ENCODE measurements around the gene SGPL1. TPM values are rescaled to one million over a fixed set of nuclear protein-coding genes. Genes with fewer than 3 reads are reported as not detected.

The SGPL1 gene
- total and polyA plus RNA-seq, 5 experiments from 2014 or later, result 10.7 to 36.1 (median 16.7) TPM

DNA sequence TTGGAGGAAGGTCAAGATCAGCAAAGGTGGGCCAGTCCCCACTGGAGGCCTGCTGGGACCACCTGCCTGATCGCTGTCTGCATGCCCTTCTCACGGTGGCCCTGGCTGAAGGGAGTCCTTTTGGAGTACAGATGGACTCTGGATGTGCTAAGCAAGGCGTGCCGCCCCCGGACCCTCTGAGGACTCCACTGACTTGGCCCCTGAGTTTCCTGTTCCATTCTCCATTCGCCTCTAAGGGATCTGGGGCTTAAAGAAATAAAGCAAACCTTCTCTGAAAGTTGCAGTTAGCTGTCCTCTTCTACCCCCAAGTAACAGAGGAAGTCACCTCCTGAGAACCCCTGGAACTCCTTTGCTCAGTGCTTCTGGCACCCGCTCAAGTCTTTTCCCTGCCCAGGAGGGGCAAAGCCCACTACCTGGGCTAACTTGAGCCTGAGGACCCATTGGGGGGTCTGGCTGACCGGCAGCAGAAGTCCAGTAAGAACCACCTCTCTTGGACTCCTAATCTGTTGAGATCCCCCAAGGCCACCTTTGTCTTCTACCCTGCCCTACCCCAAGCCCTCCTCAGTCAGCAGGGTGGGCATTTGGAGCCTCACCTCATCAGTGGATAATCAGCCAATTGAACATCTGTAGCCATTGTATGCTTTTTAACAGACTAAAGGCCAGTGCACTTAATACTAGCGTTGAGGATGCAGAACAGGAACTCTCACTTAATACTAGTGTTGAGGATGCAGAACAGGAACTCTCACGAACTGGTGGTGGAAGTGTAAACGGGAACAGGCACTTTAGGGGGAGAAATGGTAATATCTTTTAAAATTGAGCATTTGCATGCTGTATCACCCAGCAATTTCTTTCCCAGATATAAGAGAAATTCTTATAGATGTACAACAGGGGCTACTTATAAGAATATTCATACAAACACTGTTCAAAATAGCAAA, 32.7 kb upstream of the SGPL1 start:
- H3K4me1 Mint-ChIP-seq, result peaks cover 2 to 17% (median 12%) of the 10 kb centered on the region in 4 donors
- no peaks in the 10 kb centered on the region for H3K9me3 Mint-ChIP-seq
- POLR2A ChIA-PET, result no interaction called here
- ATAC-seq (no peak), DNase-seq (no peak)
- H3K27ac Mint-ChIP-seq, result no peak overlapping the region
- no peak overlapping the region for H3K4me3 Mint-ChIP-seq
- peaks cover 0 to 11% (median 0%) of the 10 kb centered on the region in 5 donors for H3K27me3 Mint-ChIP-seq
- no peaks in the 10 kb centered on the region for H3K36me3 Mint-ChIP-seq

DNA sequence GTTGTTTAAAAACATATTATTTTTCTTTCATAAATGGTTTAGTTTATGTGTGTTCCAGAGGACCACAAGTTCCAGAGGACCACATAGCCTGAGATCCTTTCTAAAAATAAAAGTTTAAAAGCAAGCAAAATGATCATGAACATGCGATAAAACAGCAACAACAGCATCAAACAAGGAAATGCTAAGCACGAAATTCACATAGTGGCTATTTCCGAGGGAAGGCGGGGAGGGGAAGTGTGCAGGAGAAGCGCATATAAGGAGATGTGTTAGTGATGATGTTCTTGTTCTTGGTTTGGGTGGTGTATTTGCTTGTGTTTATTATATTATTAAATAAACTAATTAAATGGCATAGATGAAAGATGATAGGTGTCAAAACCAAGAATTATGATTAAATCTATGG, 31.7 kb upstream of the SGPL1 start:
- H3K4me1 Mint-ChIP-seq, result peaks cover 2 to 17% (median 12%) of the 10 kb centered on the region in 4 donors
- H3K27ac Mint-ChIP-seq, result no peak overlapping the region
- POLR2A ChIA-PET, result no interaction called here
- ATAC-seq (no peak), DNase-seq (no peak)
- H3K9me3 Mint-ChIP-seq, result no peaks in the 10 kb centered on the region
- peaks cover 0 to 11% (median 0%) of the 10 kb centered on the region in 5 donors for H3K27me3 Mint-ChIP-seq
- no peaks in the 10 kb centered on the region for H3K36me3 Mint-ChIP-seq
- H3K4me3 Mint-ChIP-seq, result no peak overlapping the region

DNA sequence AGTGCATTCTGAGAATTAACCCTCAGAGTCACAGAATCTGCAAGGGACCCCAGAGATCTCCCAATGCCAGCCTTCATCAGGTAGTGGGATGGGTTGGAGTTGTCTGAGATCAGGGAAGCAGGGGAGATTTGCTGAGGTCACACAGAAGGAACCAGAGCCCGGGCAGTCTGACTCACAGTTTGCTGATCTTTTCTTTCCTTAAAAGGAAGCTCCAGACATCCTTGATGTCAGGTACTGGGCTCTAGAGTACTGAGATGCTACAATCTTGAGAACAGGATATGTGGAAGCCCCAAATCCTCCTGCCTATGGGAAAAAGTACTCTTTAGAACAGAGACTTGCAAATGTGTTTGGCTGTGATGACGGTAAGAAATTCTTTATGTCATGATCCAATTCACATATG, 31.3 kb upstream of the SGPL1 start:
- ATAC-seq, result no peak
- Mint-ChIP-seq H3K27me3 (peaks cover 0 to 11% (median 0%) of the 10 kb centered on the region in 5 donors), H3K27ac (no peak overlapping the region), H3K4me1 (peaks cover 2 to 17% (median 12%) of the 10 kb centered on the region in 4 donors), H3K36me3 (no peaks in the 10 kb centered on the region), H3K4me3 (no peak overlapping the region), H3K9me3 (no peaks in the 10 kb centered on the region)
- POLR2A ChIA-PET, result no interaction called here
- DNase-seq, result no peak

DNA sequence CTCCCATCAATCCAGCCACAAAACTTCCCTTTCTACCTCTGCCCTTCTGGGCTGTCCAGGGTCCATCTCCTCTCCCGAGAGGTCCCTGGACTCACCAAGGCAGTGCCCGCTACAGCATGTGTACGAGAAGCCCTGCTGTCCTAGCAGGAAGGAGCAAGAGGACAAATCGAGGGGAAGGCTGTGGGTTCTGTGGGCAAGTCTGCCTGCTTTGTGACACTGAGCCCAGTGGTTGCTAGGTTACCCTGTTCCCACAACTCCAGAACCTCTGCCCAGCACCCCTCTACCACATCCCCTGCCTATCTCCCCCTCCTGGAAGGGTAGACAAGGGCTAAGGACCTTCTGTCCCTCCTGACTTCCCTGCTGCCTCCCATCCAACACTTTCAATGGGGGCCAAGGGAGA, 30.6 kb upstream of the SGPL1 start, which contains the start of gene TBATA:
Gene TBATA (minus strand): TSS at position 188 of the 400 bp plus-strand sequence. CDS start 1,998 bp downstream, outside the sequence.
- Mint-ChIP-seq H3K9me3 (no peaks in the 10 kb centered on the region), H3K4me1 (peaks cover 2 to 19% (median 13%) of the 10 kb centered on the region in 4 donors), H3K4me3 (no peak within 1 kb of the TSS), H3K36me3 (no peaks in the 10 kb centered on the region), H3K27me3 (peaks cover 0 to 11% (median 0%) of the 10 kb centered on the region in 5 donors), H3K27ac (no peak within 1 kb of the TSS)
- ATAC-seq (peak in 1 of 2 donors; percentile 54), DNase-seq (no peak)
- POLR2A ChIA-PET, result no interaction called here

DNA sequence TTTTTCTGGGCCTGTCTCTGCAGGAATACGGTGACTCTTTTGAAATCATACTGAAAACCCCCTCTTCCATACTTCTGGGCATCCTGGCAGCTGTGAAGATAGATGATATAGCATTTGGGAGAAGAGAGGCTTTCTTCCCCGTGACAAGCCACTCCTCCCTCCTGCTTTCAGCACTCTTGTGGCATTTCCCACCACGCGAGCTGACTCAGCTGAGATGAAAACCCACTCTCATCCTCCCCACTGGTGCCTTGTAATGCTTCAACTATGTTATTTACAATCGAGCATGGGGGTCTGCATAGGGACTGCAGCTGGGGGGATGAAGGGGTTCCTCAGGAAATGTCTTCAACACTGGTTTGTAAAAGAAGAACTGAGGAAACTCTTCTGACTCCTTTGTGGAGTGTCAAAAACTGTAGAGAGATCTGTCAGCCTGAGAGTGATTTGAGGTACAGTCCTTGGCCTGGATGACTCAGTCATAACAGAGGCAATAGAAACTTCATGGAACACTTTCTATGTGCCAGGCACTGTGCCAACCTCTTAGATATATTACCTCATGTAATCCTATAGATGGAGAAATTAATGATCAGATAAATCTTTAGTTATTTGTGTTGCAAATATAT, 28.8 kb upstream of the SGPL1 start:
- POLR2A ChIA-PET, result no interaction called here
- Mint-ChIP-seq H3K27ac (peak overlapping the region in 1 of 10 donors; percentile 10), H3K4me1 (peaks cover 12 to 34% (median 29%) of the 10 kb centered on the region in 4 donors), H3K27me3 (peaks cover 0 to 6% (median 0%) of the 10 kb centered on the region in 5 donors), H3K4me3 (no peak overlapping the region), H3K9me3 (no peaks in the 10 kb centered on the region), H3K36me3 (no peaks in the 10 kb centered on the region)
- no peak for DNase-seq
- no peak for ATAC-seq

DNA sequence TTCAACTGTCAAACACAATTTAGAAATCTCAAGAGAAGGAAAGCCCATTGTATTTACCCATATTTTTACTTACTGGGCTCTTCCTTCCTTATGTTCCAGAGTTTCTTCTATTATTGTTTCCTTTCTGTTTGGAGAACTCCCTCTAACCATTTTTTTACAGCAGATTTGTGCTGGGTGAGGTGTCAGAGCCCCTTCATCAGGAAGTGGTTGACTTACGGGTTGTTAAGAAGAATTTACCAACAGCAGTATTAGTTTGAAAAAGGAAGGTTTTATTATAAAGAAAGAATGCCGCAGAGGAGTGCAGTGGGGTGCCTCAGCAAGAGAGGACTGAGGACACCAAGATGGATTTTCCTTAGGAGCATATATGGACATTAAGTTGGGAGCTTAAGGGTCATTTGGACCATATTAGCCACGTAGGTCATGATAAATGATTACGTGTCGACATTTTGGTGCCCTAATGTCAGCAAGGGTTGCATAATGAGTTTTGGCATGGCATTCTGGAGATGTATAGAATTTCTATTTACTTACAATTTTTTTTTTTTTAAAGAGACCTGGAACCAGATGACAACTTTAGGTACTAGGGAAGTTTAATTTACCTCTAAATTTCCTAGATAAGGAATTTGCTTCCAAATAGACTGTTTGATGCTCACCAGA, 24.2 kb upstream of the SGPL1 start:
- no peak for ATAC-seq
- H3K27ac Mint-ChIP-seq, result no peak overlapping the region

DNA sequence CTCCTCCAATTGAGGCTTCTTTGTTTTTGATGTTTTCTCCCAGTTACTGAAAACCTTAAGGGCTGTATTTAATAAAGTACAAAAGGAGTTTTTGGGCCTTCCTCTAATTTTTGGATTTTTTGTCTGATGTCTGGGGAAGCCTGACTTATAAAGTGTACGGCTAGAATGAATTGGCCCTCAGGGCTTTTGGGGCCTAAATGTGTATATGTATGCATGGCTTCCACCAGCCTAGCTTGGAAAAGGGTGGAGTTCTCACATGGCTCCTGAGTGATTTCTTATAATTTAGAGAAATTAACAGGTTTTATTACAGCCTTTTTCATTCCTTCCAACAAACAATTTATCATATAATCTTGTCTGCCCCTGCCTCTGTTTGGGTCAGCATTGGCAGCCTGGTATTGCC, 20.1 kb upstream of the SGPL1 start:
- Mint-ChIP-seq H3K4me3 (no peak overlapping the region), H3K27ac (no peak overlapping the region)

More for the DNA sequence above, 24.2 kb upstream of the SGPL1 start:
- POLR2A ChIA-PET, result no interaction called here
- Mint-ChIP-seq H3K4me3 (no peak overlapping the region), H3K27me3 (peaks cover 0 to 14% (median under 1%) of the 10 kb centered on the region in 5 donors), H3K9me3 (peaks cover 0 to 2% (median 0%) of the 10 kb centered on the region in 9 donors), H3K36me3 (peaks cover 0 to 2% (median under 1%) of the 10 kb centered on the region in 3 donors), H3K4me1 (peaks cover 12 to 28% (median 27%) of the 10 kb centered on the region in 4 donors)
- DNase-seq, result no peak

DNA sequence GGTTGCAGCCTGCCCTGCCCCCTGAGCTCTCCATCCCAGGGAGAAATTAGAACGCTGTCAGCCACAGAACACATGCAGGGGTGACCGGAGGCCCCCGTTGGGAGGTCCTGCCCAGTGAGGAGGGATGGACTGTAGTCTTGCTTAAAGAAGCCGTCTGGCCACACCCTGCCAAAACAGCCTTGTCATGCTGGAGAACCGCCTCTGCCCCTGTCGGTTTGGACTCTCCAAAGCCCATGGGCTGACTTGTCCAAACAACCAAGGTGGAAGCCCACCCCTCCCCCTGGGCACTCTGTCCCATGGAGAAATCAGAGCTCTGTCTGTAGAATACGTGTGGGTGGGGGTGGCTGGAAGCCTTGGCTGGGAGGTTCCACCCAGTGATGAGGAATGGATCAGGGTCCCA, 17.9 kb upstream of the SGPL1 start:
- Mint-ChIP-seq H3K9me3 (peaks cover 0 to 7% (median 4%) of the 10 kb centered on the region in 9 donors), H3K36me3 (peaks cover 0 to 7% (median 4%) of the 10 kb centered on the region in 3 donors), H3K4me3 (no peak overlapping the region), H3K27me3 (peaks cover 3 to 34% (median 20%) of the 10 kb centered on the region in 5 donors), H3K27ac (no peak overlapping the region), H3K4me1 (no peaks in the 10 kb centered on the region)
- ATAC-seq (no peak), DNase-seq (no peak)
- POLR2A ChIA-PET, result no interaction called here

More for the DNA sequence above, 20.1 kb upstream of the SGPL1 start:
- ATAC-seq (no peak), DNase-seq (no peak)
- Mint-ChIP-seq H3K27me3 (peaks cover 3 to 45% (median 13%) of the 10 kb centered on the region in 5 donors), H3K9me3 (peaks cover 0 to 7% (median 4%) of the 10 kb centered on the region in 9 donors), H3K36me3 (peaks cover 0 to 7% (median 4%) of the 10 kb centered on the region in 3 donors), H3K4me1 (peaks cover 8 to 17% (median 15%) of the 10 kb centered on the region in 4 donors)
- POLR2A ChIA-PET, result no interaction called here

DNA sequence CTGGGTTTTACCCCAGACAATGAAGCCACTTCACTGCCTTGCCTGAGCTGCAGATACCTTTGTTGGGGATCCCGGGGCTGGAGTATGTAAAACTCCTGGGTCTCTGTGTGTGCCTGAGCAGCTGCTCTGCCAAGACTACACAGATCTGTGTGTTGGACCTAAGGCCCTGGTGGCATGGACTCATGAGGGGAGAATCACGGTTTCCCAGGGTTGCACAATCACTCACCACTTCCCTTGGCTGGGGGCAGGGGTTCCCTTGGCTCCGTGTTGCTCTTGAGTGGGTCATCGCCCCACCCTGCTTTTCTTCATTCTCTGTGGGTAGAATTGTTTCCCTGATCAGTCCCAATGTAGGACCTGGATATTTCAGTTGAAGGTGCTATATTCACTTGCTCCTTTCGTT, 16.6 kb upstream of the SGPL1 start:
- peaks cover 3 to 39% (median 24%) of the 10 kb centered on the region in 5 donors for H3K27me3 Mint-ChIP-seq
- POLR2A ChIA-PET, result no interaction called here
- no peak for DNase-seq

DNA sequence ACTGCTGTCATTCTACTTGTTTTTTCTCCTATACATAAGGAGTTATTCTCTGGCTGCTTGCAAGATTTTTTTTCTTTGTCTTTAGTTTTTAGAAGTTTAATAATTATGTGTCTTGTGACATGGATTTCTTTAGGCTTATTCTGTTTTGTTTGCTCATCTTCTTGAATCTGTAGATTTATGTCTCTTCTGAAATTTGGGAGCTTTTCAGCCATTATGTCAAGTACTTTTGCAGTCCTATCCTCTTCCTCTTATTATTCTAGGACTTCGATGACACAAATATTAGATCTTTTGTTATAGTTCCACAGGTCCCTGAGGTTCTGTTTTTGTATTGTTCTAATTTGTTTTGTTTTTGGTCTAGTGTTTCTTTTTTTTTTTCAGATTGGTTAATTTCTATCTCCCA, 13.9 kb upstream of the SGPL1 start:
- Mint-ChIP-seq H3K36me3 (peaks cover 0 to 2% (median 0%) of the 10 kb centered on the region in 3 donors), H3K4me1 (peaks cover 0 to 2% (median 0%) of the 10 kb centered on the region in 4 donors), H3K9me3 (peaks cover 0 to 2% (median 2%) of the 10 kb centered on the region in 9 donors), H3K4me3 (no peak overlapping the region), H3K27ac (no peak overlapping the region), H3K27me3 (peaks cover 3 to 54% (median 24%) of the 10 kb centered on the region in 5 donors)
- no peak for ATAC-seq
- DNase-seq, result no peak
- POLR2A ChIA-PET, result no interaction called here

More for the DNA sequence above, 16.6 kb upstream of the SGPL1 start:
- ATAC-seq, result no peak
- Mint-ChIP-seq H3K27ac (no peak overlapping the region), H3K4me3 (no peak overlapping the region), H3K9me3 (peaks cover 0 to 7% (median 4%) of the 10 kb centered on the region in 9 donors), H3K36me3 (peaks cover 0 to 7% (median 4%) of the 10 kb centered on the region in 3 donors), H3K4me1 (no peaks in the 10 kb centered on the region)

DNA sequence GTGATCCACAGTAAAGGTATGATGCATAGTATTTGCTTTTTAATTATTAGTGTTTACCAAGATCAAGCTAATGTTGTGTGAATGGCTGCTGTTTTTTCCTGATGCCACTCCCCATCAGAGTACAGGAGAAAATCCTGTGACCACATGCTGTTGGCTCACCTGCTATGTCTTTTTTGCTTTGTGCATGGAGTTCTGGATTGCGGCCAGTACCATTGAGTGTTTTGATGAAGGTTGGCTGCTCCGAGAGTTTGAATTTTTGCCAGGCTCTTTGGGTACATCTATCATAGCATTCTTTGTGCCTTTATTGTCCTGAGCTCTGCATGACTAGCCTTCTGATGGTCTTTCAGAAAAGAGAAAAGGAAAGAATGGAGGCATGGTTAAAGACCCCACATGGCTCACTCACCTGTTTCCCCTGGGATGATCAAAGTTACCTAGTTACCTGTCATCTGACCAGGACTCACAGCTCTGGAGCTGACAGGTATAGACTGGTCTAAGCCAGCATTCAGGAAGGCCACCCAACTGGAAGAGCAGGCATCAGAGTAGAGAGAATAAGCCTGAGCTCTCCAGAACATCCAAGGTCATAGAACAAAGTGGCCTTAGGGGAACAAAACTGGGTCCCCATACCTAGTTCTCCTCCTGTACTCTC, 11.8 kb upstream of the SGPL1 start:
- Mint-ChIP-seq H3K27ac (no peak overlapping the region), H3K27me3 (peaks cover 6 to 46% (median 18%) of the 10 kb centered on the region in 5 donors), H3K9me3 (no peaks in the 10 kb centered on the region), H3K36me3 (no peaks in the 10 kb centered on the region), H3K4me1 (peaks cover 0 to 9% (median 2%) of the 10 kb centered on the region in 4 donors), H3K4me3 (no peak overlapping the region)
- DNase-seq (no peak), ATAC-seq (no peak)
- POLR2A ChIA-PET, result no interaction called here

DNA sequence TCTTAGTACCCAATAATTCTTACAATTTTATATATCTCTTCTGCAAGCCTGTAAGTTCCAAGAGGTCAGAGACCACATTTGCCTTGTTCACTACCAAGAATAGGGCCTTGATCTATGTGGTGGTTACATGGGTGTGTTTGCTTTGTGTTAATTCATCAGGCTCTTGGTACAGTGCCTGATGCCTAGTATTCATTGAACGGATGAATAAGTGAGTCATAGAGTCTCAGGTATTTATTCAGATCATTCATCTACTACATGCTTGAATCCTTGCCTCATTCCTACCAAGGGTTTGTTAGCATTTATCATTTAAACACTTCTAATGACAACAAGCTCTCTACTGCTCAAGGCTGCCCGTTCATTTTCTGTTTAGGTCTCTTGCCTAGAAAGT, 11.3 kb upstream of the SGPL1 start:
- POLR2A ChIA-PET, result no interaction called here
- DNase-seq, result no peak

More for the DNA sequence above, 11.3 kb upstream of the SGPL1 start:
- H3K4me3 Mint-ChIP-seq, result no peak overlapping the region
- H3K9me3 Mint-ChIP-seq, result no peaks in the 10 kb centered on the region
- no peaks in the 10 kb centered on the region for H3K36me3 Mint-ChIP-seq
- H3K27ac Mint-ChIP-seq, result no peak overlapping the region
- H3K27me3 Mint-ChIP-seq, result peaks cover 4 to 40% (median 13%) of the 10 kb centered on the region in 5 donors
- ATAC-seq, result no peak
- H3K4me1 Mint-ChIP-seq, result peaks cover 0 to 9% (median 2%) of the 10 kb centered on the region in 4 donors

Data from naive thymus-derived CD8-positive, alpha-beta T cell (primary cell).